CD4-positive, alpha-beta T cell treated with Interleukin-17A for 1 hour (primary cell): ENCODE results near the gene LENEP.
A peak's percentile ranks its signal among the peaks of the same experiment; 100 is the strongest.

Source experiments
- DNase-seq: peaks from one replicate; pipeline ENCODE4 v3.0.0-alpha.2; 2020

Gene LENEP

DNA sequence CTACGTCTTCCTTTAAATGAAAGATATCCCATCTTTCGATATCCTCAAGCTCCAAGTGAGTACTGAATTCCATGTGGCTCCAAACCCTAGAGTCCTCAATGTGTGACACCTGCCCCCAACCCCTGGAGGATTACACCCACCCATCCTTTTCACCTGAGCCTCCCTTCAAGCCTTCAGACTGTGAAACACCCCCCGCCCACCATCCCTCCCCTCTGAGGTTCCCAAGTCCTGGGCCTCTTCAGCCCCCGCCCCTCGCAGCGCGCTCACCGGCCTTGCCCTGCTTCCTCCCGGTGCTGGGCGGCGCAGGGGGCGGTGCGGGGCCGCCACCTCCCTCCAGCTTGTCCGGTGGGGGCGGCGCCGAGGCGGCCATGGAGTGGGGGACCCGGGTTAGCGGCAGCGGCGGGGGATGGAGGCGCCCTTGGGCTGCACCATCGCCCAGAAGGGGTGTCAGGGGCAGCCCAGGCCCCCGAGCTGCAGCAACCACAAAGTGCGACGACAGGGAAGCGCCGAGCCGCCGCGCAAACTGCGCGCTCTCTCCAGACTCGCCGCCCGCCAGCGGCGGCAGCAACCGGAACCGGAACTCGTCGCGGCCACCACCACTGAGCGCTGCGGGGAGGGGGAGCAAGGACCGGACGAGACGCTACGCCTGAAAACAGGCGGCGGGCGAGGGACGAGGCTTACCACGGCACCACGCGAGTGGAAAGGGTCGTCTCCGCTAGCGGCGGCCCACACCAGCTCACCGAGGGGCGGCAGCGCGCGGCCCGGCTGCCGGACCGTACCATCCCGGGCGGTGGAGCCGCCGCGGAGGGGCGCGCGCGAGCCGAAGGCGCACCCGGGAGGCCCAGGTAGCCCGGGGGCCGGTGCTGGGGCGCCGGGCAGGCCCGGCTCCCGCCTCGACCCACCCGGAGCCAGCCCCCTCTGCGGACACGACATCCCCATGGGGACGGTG, 31.9 kb upstream of the LENEP start, which contains the start of gene PYGO2:
PYGO2 (minus strand) TSS at position 576 of the 949 bp plus-strand sequence; CDS start at position 370, 206 bp downstream.
- peak; percentile 86 for DNase-seq

DNA sequence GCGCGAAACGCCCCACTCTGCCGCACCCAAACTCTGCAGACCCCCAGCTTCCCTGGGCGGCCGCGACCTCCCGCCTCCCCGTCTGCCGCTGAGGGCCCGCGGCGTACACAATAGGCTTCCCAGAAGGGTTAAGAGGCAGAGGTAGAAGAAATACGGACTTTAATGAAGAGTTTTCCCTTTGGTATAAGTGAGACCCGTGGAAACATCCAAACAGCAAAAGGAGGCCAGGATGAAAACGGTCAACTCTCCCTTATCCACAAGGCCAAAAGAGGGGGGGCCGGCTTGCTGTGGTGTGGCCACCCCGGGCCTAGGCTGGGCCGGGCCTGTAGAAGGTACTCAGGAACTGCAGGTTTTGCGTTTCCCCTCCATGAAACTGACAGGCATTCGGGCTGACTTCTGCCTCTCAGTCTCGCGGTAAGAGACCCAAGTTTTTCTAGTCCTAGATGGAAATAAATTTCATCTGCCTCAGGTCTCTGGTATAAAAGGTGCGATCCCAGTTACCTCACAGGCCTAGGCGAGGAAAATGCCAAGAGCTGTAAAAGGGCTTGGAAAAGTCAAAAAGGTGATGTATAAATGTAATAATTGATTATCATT, 31.1 kb upstream of the LENEP start:
- peak; percentile 37 for DNase-seq

DNA sequence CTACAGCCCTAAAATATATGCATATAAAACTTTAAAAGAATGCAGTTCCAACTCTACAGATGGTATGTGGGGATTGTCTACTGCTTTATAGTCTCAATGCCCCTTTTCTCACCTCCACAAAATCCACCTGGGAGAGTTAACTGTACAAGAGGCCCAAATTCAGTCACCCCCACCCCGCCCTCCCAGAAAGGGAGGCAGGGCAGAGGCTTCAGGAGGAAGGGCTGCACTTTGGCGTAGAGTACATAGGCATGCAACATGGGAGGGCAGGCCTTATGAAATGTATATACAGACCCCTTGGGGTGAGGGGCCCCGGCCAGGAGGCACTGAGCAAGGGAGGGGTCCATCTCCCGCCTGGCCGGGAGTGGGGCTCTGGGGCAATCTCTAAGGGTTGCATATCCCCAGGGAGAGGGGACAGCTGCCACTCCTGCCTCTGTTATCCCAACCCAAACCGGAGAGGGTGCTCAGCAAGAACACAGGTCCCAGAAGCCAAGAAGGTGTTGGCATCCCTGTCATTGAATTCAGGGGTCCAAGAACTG, 30.5 kb upstream of the LENEP start:
- no peak for DNase-seq

DNA sequence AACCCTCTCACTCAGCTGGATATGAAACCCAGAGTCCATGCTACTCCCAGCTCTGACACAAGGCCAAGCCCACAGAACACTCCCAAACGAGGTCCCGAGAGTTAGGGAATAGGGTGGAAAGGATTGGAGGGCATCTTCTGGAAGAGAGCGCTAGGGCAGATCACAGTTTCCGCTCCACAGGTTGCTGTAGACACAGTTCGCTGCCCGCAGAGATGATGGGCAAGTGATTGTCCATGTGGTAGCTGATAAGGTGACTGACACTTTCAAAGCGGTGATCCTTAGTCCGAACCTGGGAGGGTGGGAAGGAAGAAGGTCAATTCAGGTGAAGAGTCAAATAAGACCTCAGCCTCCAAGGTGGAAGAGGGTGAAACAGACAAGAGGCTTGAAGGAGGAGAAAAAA, 29.7 kb upstream of the LENEP start:
- no peak for DNase-seq

DNA sequence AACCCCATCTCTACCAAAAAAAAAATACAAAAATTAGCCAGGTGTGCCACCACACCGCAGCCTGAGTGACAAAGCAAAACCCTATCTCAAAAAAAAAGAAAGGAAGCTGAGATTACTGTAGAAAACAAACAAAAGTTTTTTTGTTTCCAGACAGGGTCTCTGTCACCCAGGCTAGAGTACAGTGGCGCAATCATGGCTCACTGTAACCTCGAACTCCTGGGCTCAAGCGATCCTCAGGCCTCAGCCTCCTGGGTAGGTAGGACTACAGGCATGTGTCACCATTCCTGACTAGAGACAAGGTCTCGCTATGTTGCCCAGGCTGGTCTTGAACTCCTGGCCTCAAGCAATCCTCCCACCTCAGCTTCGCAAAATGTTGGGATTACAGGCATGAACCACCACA, 29.0 kb upstream of the LENEP start:
- DNase-seq = no peak

DNA sequence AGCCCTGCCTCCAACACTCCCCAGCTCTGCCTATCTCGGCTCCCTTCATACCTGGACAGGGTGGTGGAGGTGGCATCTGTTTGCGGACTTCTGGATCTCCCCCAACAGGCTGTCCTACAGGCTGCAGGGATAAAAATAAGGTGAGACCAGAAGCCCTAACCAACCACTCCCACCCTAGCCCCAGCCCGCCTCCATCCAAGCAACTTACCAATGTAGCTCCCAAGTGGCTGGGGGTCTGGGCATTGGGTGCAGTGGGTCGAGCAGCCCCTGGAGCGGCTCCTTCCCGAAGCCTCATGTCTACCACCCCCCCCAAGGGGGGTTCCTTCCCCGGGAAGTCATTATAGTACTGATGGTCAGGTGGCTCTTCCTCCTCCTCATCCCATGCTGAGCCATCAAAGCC, 27.3 kb upstream of the LENEP start:
- no peak for DNase-seq

DNA sequence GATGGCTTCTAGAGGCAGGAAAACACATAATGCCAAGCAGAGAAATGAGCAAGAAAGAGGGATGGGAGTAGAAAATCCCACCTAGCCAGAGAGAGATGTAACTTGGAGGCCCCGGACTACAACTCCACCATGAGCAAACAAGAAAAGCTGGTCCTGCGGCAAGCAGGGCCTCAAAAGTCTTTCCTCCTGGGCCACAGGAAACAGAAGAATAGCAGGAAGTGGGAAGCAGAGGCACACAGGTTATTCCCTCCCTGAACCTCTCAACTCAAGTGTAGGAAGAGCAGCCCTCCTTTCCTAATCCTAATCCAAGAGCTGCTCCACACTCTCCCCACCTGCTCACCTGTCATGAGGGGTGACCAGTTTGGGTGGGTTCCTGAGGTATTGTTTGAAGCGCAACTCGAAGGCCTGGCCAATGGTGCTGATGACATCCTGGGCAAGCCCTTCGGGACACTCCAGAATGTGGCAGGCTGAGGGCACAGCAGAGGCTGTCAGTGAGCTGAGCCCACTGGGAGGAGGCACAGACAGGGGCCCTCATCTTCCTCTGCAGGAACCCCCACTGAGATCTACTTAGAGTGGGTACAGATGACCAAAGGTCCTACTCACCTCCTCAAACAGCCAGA, 25.9 kb upstream of the LENEP start:
- no peak for DNase-seq

DNA sequence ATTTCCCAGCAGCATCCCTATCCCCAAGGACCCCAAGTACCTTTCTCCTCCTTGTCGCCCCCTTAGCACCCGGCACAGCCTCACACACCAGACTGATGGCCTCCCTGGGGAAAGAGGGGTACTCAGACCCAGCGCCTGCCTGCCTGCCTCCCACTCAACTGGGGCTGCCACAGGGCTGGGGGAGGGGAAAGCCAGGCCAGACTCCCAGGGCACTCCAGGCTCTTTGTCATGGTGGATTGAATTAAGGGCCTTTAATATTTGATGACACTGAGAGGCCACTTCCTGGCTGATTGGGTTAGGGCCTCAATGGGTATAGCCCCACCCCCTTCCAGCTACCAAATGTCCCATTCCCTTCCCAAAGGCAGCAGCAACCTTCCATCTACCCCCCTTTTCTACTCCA, 24.7 kb upstream of the LENEP start:
- DNase-seq = no peak

DNA sequence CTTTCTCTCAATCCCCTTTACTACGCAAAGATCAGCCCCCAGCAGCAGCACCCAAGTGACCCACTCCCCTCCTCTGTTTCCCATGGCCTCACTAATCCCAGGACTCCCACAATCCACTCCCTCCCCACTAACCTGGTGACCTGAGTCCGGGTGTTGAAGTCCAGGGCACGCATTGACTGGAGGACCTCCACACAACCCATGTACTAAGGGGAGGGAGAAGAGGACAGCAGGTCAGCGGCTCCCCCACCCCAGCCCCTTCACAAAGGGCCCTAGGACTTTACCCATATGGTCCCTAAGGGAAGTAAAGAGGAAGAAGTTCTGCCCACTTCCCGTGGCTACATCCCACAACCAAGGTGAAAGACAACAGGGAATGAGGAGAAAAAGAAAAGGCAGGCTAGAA, 24.1 kb upstream of the LENEP start:
- no peak for DNase-seq

DNA sequence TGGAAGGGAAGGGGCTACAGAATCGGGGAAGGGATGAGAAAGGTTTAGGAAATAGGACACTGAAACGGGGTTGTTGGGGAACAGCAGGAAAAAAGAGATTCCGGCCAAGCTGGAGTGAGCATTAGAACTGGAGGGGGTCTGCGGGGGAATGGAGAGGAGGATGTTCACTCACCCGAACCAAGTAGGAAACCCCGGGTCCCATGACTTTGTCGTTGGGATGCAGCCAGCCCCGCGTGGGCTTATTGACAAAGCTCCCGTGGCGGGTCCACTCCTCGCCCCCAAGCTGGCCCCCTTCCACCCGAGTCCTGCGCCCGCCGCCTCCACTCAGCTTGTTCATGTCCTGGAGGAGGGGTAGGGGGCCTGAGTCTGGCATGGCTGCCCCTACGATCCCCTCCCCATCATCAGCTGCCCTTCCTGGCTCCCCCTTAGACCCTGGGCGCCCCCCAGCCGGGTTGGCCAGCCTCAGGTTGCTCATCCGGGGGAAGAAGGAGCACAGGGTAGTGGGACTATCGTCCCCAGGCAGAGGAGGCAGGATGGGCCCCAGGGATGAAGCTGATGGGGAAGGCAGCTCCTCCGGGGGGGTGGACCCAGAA, 23.4 kb upstream of the LENEP start:
- DNase-seq = no peak

DNA sequence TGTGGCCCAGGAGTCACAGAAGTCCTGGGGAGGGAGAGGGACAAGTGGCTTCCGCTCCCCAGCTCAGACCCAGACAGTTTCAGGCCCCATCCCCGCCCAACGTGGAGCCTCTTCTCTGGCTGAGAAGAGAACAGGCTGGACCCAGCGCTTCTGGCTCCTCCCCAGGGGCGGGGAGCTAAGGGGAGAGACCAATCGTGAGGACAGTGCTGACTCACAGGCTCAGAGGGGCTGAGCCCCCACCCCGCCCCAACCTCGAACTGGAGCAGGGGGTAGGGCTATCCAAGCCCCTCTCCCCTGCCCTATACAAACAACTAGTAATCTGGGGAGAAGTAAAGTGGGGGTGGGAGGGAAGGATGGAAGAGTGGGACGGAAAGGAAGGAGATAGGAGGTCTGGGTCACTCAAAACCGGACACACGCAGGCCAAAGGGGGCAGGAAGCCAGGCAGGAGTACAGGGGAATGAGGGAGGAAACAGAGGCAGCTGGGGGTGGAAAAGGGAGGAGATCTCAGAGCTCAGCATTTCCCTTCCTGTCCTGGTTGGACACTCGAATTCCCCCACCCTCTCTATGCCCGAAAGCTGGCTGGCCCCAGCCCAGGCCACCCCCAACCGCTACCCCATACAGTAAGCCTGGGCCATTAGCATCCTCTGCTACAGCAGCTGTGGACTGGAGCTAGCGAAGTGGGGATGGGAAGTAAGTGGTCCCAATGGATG, 22.6 kb upstream of the LENEP start, which contains the start of gene SHC1:
SHC1 (minus strand) TSS at position 117 of the 710 bp plus-strand sequence. CDS start 221 bp downstream, outside the sequence.
- DNase-seq = peak; percentile 37

DNA sequence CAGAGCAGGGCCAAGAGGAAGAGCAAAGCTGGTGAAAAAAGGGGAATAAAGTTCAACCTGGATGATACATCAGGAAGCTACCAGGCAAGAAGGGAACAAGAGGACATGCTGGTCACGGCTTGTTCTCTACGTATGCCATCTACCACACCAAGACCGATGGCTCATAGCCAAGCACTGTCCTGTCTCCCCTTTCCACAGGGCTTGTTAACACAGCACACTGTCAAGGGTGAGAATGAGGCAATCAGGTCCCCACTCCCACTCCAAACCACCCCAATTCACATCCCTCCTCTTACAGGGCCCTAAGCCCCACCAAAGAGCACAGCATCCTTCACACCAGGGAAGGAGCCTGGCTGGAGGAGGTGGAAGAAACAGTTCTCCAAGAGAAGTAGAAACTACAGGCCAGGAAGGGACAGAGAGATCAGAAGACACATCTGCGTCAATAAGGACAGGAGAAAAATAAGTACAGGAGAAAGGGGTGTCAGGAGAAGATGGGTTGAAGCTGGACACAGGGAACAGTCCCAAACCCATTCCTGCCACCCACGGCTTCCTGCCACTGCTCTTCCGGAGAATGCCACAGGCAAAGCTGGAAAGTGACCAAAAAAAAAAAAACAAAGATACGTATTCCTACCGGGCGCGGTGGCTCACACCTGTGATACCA, 21.9 kb upstream of the LENEP start:
- no peak for DNase-seq

DNA sequence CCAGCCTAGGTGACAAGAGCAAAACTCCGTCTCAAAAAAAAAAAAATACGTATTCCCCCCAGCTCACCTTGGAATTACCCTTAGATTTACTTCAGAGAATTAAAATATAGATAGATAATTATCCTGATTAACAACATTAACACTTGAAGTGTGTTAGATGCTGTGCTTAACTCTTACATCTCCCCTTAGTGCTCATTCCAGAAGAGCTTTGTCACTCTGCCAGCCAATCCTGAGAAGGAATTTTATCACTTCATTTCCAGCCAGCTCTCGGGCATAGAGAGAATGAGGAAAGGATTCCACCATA, 21.2 kb upstream of the LENEP start:
- DNase-seq = no peak

DNA sequence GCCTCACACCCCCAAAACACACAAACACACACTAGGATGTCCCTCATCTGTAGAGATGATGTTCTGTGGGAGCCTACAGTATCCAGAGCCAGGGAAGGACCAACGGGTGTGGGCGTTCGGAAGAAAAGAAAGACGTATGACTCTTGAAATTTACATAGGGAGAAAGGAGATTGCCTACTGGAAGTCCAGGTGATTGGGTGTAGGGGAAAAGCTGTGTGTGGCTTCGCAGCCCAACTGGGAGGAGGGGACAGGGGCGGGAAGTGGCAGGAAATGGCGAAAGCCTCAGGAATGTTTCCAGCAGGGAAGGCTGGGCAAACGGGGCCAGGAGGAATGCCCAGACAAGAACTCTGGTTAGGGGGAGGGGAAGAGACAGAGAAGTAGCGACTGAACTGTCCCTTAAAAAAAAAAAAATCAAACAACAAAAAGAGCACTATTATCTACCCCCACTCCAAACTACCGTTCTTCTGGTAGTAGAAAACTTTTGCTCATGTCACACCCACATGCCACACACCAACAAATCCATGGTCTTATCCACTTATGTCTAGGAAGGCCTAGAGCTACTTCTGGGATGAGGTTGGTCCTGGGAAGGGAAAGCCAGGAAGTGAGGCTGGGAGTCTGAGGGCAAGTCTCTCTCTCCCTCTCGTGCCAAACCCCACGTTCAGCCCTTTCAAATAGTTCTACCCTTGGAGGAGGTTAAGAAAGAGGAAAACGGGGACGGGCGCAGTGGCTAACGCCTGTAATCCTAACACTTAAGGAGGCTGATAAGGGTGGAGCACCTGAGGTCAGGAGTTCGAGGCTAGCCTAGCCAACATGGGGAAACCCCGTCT, 20.7 kb upstream of the LENEP start:
- no peak for DNase-seq

DNA sequence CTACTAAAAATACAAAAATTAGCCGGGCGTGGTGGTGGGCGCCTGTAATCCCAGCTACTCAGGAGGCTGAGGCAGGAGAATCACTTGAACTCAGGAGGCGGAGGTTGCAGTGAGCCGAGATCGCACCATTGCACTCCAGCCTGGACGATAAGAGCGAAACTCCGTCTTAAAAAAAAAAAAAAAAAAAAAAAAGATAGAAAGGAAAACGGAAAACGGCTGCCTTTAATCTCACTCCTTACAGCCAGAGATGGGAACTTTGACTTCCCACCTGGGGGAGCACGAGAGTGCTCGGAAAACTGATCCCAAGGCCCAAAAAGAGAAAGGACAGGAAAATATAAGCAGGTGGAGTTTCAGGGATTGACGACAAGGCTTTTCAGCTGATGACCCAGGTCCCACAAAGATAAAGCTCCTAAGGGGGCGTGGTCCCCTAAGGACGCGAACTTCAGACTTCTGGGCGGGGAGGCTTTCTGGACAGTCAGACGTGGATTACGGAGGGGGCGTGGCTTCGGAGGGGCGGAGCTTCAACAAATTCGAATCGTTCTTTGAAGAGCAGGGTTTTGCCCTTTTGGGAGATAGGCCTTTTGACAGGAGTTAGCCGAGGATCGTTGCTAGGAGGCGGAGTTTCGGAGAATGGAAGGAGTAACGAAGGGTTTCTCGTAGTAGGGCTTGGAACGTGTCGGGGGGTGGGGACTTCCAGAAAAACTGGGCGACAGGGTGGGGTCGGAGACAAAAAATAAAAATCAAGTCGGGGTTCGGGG, 19.9 kb upstream of the LENEP start:
- DNase-seq = peak; percentile 96

DNA sequence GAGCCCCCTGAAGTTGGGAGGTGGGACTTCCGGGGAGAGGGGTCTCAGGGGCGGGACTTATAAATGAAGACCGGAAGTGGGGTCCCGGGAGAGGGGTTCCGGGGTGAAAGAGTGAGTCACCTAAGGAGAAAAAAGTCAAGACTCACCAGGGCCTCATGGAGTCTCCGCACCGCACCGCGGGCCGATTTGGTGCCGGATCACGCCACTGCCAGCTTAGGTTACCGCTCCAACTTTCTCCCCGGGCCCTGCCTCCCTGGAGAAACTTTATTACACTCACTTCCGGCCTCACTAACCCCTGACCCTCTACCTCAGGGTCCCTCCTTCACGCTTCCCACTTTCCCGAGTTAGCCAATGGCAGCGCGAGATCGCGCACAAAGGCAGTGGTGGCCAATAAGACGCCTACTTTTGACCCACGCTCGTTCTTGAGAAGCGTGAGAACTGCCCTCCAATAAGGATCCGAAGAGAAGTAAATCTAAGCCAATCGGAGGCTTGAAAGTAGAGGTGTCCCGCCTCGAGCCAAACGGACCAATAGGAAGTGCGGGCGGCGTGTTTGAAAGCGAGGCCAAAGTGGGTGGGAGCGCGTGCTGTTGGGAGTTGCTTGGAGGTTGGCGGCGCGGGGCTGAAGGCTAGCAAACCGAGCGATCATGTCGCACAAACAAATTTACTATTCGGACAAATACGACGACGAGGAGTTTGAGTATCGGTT, 19.1 kb upstream of the LENEP start, which contains the start of gene CKS1B:
CKS1B (plus strand) TSS at position 580 of the 706 bp plus-strand sequence; CDS start at position 645, 65 bp downstream.
- DNase-seq = peak; percentile 100

DNA sequence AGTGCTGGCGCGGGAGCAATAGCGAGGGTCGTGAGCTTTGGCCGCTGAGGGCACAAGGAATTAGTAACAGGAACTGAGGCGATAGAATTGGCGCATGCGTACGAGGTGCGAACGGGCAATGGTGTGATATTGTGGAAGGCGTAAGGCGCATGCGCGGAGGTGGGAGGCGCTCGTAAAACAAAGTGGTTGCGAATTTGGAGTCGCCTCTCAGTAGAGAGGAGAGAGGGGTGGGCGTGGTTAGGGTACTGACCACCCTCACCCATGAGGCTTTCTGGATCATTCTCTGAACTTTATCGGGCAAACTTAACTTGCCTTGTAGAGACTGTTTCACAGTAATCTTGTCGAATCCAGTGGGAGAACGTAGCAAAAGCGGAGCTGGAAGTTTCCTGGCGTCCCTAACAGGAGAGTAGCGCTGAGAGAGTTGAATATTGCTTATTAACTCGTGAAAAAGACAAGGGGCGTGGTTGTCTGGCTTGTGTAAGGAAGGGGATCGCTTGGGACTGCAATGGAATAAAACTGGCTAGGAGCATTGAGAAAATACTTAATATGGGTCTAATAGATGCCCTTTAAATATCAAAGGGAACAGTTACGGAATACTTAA, 18.5 kb upstream of the LENEP start:
- DNase-seq = peak; percentile 96

DNA sequence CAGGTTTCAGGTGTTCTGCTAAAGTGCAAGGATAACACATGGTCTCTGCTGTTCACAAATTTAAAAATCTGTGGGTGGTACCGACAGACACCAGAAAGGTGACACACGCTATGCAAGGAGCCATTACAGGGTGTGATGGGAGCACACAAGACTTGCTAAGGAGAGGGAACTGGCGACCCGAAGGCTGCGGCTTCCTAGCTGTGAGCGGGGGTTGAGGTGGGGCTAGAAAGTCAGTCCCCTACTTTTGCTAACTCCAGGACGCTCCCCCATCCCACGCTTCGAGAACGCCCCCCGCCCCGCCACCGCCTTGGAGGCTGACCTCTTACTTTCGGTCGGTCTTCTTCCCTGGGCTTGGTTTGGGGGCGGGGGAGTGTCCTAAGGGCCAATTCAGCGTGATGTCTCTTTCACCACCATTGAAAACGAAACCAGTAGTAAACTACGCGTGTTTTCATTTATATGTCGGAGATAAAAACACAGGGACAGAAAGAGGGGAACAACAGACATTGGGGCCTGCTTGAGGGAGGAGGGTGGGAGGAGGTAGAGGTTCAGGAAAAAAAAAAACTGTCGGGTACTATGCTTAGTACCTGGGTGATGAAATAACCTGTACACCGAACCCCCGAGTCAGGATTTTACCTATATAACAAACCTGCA, 17.9 kb upstream of the LENEP start:
- DNase-seq = peak; percentile 65
